Measurements from ENCODE around the gene CES2.
"Not testable (repeated sequence)": the region's sequence is repeated elsewhere in the genome, so short reads cannot be mapped to it uniquely, and the experiment has no call there.

CES2 gene

DNA sequence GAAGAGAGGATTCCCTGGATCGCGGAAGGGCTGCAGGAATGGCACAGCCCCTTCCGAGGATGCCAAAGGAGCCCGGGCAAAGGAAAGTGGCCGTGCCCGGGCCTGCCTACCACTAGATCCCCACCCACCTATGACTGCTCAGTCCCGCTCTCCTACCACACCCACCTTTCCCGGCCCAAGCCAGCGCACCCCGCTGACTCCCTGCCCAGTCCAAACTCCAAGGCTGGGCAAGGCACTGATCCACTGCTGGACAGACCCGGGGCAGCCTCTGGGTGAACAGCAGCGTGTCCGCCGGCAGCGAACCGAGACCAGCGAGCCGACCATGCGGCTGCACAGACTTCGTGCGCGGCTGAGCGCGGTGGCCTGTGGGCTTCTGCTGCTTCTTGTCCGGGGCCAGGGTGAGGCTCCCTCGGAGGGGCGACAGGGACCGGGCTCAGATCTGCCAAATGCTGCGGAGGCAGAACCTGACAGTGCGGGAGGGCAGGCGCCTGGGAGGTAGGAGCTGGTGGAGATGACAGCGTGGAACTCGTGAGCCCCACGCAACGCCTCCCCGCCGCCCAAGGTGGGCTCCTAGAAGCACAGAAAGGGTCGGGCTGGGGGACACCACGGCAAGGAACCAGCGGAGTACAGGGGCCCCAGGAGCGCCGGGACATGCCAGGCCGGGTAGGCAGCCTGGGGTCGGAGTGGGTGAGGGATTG lies at the start of gene CES2:
Gene CES2, plus strand, starts transcription at position 203 of the 698 bp plus-strand sequence. Its CDS starts 120 bp downstream, at position 323.
- peak; percentile 34 for DNase-seq (ENCODE audit: low spot score)

DNA sequence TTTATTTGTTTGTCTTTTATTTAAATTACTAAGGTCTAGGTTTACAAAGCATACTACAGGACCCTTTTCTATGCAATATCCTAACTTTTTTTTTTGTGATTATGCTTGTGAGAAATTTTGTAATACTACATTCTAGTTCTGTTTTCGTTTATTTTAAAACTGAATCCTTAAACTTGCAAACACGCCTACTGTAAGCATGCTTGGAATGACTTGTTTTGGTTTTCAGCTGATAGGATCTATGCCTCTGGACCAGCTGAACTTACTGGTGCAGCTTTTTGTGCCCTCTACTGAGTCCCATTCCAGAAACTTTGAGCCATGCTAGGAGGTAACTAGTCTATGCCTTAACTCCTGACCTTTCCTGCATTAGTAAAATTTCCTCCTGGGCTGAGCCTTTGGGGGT lies 49.0 kb upstream of the CES2 start:
- no peak for DNase-seq (ENCODE audit: low spot score)

DNA sequence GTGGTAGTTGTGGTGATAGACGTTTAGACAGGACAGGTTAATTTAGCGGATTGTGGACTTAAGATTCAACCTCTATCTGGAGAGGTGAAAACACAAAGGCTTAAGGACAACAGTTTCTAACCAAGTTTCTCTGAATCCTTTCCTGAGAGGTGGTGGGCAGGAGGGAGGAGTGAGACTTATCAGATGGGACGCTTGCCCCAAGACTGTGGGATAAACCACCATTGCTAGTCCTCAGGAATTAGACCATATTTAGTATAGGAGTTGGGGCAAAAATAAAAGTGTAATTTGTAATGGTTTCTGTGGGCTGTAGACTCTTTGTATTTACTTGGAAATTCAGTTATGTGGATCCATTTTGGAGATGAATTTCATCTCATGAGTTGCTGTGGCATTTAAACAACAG lies 48.4 kb upstream of the CES2 start:
- no peak for DNase-seq (ENCODE audit: low spot score)

- no peak for DNase-seq (ENCODE audit: low spot score)
Measured at GRCh38 chr16:66888647-66889615, 46.4 kb upstream of the CES2 start.

DNA sequence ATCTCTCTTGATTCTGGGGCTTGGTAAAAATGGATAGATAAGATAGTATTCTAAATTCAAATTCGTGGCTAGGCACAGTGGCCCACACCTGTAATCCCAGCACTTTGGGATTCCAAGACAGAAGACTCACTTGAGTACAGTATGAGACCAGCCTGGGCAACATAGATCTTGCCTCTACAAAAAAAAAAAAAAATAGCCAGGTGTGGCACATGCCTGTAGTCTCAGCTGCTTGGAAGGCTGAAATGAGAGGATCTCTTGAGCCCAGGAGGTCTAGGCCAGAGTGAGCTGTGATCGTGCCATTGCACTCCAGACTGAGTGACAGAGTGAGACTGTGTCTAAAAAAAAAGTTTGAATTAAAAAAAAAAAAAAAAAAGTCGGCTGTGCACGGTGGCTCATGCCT lies 45.7 kb upstream of the CES2 start:
- DNase-seq (ENCODE audit: low spot score): no peak

DNA sequence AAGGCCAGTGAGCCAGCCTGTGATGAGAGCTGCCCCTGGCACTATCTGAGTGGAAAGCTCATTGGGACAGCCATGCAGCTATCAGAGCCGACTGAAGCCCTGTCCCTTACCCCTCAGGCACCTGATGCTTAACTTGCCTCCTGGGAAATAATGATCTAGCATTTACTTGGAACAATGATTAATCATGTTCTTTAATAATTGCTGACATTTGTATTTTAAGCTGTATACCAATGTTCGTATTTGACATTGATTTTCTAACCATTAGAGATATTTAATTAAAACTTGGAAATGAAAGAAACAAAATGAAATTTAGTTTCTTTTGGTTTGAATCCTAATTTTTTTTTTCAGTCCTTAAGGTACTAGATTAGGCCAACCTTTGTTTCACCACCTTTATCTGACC lies 44.5 kb upstream of the CES2 start:
- DNase-seq (ENCODE audit: low spot score): no peak

DNA sequence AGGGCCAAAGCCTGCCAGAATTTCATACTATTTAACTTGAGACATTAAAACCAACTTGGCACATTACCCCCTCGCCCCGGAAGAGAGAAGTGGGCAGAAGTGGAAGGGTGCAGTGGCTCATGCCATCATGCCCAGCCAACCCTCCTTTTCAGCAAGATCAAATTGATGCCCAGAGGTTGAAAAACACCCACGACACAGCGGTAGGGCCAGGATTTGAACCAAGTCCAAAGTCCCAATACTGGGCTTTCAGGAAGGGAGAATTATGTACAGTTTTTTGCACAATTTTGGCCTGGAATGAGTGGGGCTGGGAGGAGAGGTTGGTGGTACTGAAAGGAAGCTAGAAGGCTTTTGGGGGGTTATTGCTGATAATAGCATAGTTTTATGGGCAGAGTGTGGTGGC lies 44.0 kb upstream of the CES2 start:
- no peak for DNase-seq (ENCODE audit: low spot score)

DNA sequence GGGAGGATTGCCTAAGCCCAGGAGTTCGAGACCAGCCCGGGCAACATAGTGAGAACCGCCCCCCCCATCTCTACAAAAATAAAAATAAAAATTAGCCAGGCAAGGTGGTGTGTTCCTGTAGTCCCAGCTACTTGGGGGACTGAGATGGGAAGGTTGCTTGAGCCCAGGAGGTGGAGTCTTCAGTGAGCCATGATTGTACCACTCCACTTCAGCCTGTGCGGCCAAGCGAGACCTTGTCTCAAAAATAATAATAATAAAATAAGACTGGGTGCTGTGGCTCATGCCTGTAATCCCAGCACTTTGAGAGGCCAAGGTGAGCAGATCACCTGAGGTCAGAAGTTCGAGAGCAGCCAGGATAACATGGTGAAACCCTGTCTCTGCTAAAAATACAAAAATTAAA lies 43.5 kb upstream of the CES2 start:
- no peak for DNase-seq (ENCODE audit: low spot score)

- no peak for DNase-seq (ENCODE audit: low spot score)
Measured at GRCh38 chr16:66894055-66894454, 41.3 kb upstream of the CES2 start.

DNA sequence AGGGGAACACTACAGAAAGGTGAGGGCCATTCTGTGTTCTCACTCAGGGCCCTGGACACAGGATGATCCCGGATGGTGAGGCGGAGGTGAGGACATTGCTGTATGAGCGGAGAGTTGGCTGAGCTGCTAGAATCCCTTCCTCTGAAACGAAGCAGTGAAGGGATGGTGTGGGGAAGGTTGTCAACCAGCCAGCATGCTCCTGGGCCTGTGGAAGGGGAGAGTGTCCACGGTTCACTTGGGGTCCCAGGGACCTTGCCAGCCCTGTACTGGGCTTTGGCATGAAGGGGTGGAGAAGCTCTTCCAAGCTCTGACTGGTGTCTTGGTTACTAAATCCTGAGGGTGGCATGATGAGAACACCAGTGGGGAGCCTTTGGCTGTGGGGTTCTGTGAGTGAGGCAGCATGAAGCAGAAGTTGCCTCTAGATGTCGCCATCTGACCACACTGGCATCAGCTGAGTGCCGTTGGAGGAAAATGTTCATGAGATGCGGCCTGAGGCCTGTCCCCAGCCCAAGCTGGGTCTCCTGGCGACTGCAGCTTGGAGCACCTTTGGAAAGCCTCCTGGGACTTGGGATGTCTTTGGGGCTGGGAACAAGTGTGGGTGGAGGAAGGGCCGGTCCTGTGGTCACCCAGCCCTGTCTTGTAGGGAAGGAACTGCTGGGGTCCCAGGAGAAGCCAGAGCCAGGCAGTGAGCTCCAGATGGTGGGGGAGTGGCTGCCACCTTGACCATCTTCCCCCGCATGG lies 40.2 kb upstream of the CES2 start:
- peak; percentile 58 for DNase-seq (ENCODE audit: low spot score)

GRCh38 chr16:66895689-66895979 lies 39.7 kb upstream of the CES2 start:
- DNase-seq (ENCODE audit: low spot score): no peak

DNA sequence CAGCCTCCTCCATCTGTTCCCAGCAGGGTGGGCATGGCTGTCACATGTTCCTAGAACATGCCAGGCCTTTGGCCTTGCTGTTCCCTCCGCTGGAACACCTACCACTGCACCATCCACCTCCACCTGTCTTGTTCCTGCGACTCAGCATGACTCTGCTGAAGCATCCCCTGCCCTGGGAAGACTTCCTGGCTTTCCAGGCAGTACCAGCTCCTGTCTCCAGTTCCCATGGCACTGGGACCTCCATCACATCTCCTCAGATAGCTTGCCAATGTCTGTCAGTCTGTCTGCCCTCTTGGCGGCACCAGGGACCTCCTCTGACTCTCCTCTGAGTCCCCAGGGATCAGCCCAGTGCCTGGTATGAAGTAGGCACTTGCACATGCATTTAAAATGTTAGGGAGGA lies 39.3 kb upstream of the CES2 start:
- DNase-seq (ENCODE audit: low spot score): no peak

- not testable (repeated sequence) for DNase-seq (ENCODE audit: low spot score)
Measured at GRCh38 chr16:66896682-66897081, 38.6 kb upstream of the CES2 start.

GRCh38 chr16:66898207-66898606 lies 37.1 kb upstream of the CES2 start:
- no peak for DNase-seq (ENCODE audit: low spot score)

DNA sequence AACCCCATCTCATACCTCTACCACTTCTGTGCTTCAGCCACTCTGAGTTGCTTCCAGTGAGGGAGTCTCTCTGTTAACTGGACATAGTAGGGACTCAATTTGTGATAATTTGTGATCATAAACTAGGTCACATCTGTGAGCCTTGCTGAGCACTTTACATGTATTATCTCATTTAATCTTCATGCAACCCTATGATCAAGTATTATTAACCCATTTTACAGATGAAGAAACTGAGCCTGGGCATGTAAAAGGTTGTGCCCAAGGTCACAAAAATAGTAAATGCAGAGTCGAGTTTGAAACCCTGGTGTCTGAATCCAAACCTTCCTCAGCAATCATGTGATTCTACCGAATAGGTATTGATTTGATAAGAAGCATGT lies 36.4 kb upstream of the CES2 start:
- DNase-seq (ENCODE audit: low spot score): no peak

DNA sequence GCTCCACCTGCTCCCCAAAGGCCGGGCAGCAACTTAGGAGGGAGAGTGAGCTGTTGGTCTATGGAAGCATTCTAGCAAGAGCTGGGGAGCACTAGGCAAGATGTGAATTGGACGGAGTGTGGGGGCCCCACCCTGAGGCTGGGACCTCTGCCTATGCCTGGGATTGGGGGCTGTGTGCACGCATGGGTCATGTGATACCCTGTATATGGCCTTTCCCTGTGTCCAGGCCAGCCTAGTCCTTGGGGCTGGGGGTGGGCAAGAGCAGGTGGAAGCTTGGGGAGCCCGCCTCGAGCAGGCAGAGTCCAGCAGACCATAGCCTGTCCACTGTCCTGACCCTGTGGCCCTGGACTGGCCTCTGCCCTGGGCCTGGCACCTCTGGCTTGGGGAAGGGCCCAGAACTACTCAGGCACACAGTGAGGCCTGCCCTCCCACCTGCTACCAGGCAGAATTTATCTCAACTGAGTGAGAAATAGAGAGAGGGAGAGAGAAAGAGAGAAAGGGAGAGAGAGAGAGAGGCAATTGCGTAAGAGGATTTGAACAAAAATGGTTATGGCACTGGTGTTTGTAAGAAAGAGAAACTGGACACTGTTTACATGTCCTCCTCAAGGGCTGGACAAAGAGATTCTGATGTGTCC lies 35.9 kb upstream of the CES2 start:
- DNase-seq (ENCODE audit: low spot score): no peak

- DNase-seq (ENCODE audit: low spot score): no peak
Measured at GRCh38 chr16:66899945-66900710, 35.2 kb upstream of the CES2 start.

- DNase-seq (ENCODE audit: low spot score): no peak
Measured at GRCh38 chr16:66900721-66901441, 34.4 kb upstream of the CES2 start.

- DNase-seq (ENCODE audit: low spot score): no peak
Measured at GRCh38 chr16:66901626-66902025, 33.7 kb upstream of the CES2 start.

GRCh38 chr16:66902648-66903543 lies 32.4 kb upstream of the CES2 start:
- DNase-seq (ENCODE audit: low spot score): no peak

Data from SW480 (cell line).